PC-3 (cell line): ENCODE measurements around the gene CCDC197. TPM values are rescaled to one million over a fixed set of nuclear protein-coding genes. Genes with fewer than 3 reads are reported as not detected.

Experiments used
- ATAC-seq: fragments of 200-7000 bp; cut with Tn5 transposase; 2 replicates; pipeline ENCODE4 v1.9.1; 2020; ENCODE audit warnings: mild to moderate bottlenecking, moderate library complexity
- BruUV-seq: library from RNA; stranded (reverse); fragments of 400-500 nt; replicated peaks from 2 replicates; lab custom pipeline; 2021; lab: Mats Ljungman, UMichigan
- CTCF ChIA-PET: fragments of 300-600 bp; sonication (Branson Sonifier 250); formaldehyde crosslinking; loops from one replicate; lab custom pipeline; 2022; ENCODE audit warnings: antibody characterized with exemption; lab: Charles Lee
- POLR2A ChIA-PET: fragments of 300-600 bp; sonication (Branson Sonifier 250); formaldehyde crosslinking; loops from one replicate; lab custom pipeline; 2022; ENCODE audit warnings: antibody characterized with exemption; ENCODE audit not compliant: unreplicated experiment; lab: Charles Lee
- DNase-seq: peaks from one replicate; pipeline ENCODE4 v3.0.0-alpha.2; 2015
- H2AFZ ChIP-seq: fragments of 300-600 bp; sonication (generic); 2 replicates; pipeline ENCODE4 v1.6.0; 2016; ENCODE audit warnings: antibody characterized with exemption, low read length
- H3F3A ChIP-seq: fragments of 300-600 bp; sonication (generic); one replicate; pipeline ENCODE4 v1.6.0; 2017; ENCODE audit warnings: antibody characterized with exemption, low read length, control low read depth, mild to moderate bottlenecking; ENCODE audit not compliant: unreplicated experiment
- H3K27ac ChIP-seq: fragments of 300-600 bp; sonication (generic); 2 replicates; pipeline ENCODE4 v1.5.1; 2016; ENCODE audit warnings: mild to moderate bottlenecking, low read length
- H3K27me3 ChIP-seq: fragments of 300-600 bp; sonication (generic); 2 replicates; pipeline ENCODE4 v1.6.1; 2016; ENCODE audit warnings: low read length, mixed read lengths
- H3K36me3 ChIP-seq: fragments of 300-600 bp; sonication (generic); 2 replicates; pipeline ENCODE4 v1.6.1; 2016; ENCODE audit warnings: low read depth, mixed run types, low read length, mixed read lengths
- H3K4me1 ChIP-seq: fragments of 300-600 bp; sonication (generic); 2 replicates; pipeline ENCODE4 v1.5.1; 2016; ENCODE audit warnings: low read length; ENCODE audit not compliant: insufficient read depth
- H3K4me2 ChIP-seq: fragments of 300-600 bp; sonication (generic); 2 replicates; pipeline ENCODE4 v1.6.0; 2016; ENCODE audit warnings: low read length
- H3K4me3 ChIP-seq: fragments of 300-600 bp; sonication (generic); 2 replicates; pipeline ENCODE4 v1.5.1; 2016; ENCODE audit warnings: mild to moderate bottlenecking, low read length, mixed read lengths
- H3K79me2 ChIP-seq: fragments of 300-600 bp; sonication (generic); 2 replicates; pipeline ENCODE4 v1.6.1; 2017; ENCODE audit warnings: low read length, mixed read lengths
- H3K9ac ChIP-seq: fragments of 300-600 bp; sonication (generic); 2 replicates; pipeline ENCODE4 v1.6.0; 2016; ENCODE audit warnings: mild to moderate bottlenecking, low read length
- H3K9me2 ChIP-seq: fragments of 300-600 bp; sonication (generic); replicated peaks from 2 replicates; pipeline ENCODE4 v1.6.1; 2016; ENCODE audit warnings: mixed run types, low read length, mixed read lengths
- H3K9me3 ChIP-seq: fragments of 300-600 bp; sonication (generic); 2 replicates; pipeline ENCODE4 v1.6.1; 2016; ENCODE audit warnings: low read length, mixed read lengths
- H4K20me1 ChIP-seq: fragments of 300-600 bp; sonication (generic); 2 replicates; pipeline ENCODE4 v1.6.1; 2016; ENCODE audit warnings: low read length, mixed read lengths
- CTCF ChIP-seq: fragments of 300-600 bp; sonication (generic); conservative IDR thresholded peaks from 2 replicates; pipeline ENCODE4 v1.5.1; 2017; ENCODE audit warnings: antibody characterized with exemption, low read depth, mild to moderate bottlenecking, low read length
- EZH2 ChIP-seq: fragments of 300-600 bp; sonication (generic); IDR thresholded peaks from one replicate; pipeline ENCODE4 v1.6.1; 2017; ENCODE audit warnings: antibody characterized with exemption, mild to moderate bottlenecking, low read length; ENCODE audit not compliant: unreplicated experiment
- EZH2phosphoT487 ChIP-seq: fragments of 300-600 bp; sonication (generic); IDR thresholded peaks from 2 replicates; pipeline ENCODE4 v1.6.1; 2018; ENCODE audit warnings: mild to moderate bottlenecking, antibody characterized with exemption, low read length, borderline replicate concordance
- intact Hi-C: fragments of 100-400 bp; cut with micrococcal nuclease; formaldehyde crosslinking; loops from 2 replicates; pipeline ENCODE4 v1.9.0; 2023
- total RNA-seq: library from RNA; depleted of rRNA; stranded (reverse); fragments of >200 nt; gene quantifications from 2 replicates; pipeline ENCODE4 v1.2.3, GENCODE V29; 2014

The CCDC197 gene
- total RNA-seq, 1 experiment from 2014 or later = not detected

GRCh38 chr14:94019329-94019728 is 22.2 kb downstream of the CCDC197 start:
- BruUV-seq = no TSS peak
- Histone ChIP-seq H3K27me3 (no peaks in the 10 kb centered on the region), H2AFZ (no peak overlapping the region), H3K4me3 (no peak overlapping the region), H4K20me1 (no peaks in the 10 kb centered on the region), H3K4me2 (no peak overlapping the region), H3F3A (no peaks in the 10 kb centered on the region), H3K36me3 (no peaks in the 10 kb centered on the region), H3K27ac (no peak overlapping the region), H3K9me3 (no peaks in the 10 kb centered on the region), H3K79me2 (no peaks in the 10 kb centered on the region), H3K4me1 (peaks cover 17% of the 10 kb centered on the region), H3K9ac (no peak overlapping the region), H3K9me2 (no peaks in the 10 kb centered on the region)
- CTCF ChIA-PET = no interaction called here
- POLR2A ChIA-PET = no interaction called here
- ATAC-seq (no peak; the same call in 1 of the 2 replicates), DNase-seq (peak; percentile 59)
- intact Hi-C loops = no loop called here
- no peak for TF ChIP-seq CTCF
- no peak for TF ChIP-seq EZH2
- TF ChIP-seq EZH2phosphoT487 = no peak

- Histone ChIP-seq H2AFZ (no peak overlapping the region), H3K36me3 (no peaks in the 10 kb centered on the region), H3K4me2 (no peak overlapping the region), H3F3A (no peaks in the 10 kb centered on the region), H3K9me2 (no peaks in the 10 kb centered on the region), H3K27me3 (no peaks in the 10 kb centered on the region), H3K9me3 (no peaks in the 10 kb centered on the region), H4K20me1 (no peaks in the 10 kb centered on the region), H3K9ac (no peak overlapping the region), H3K4me3 (no peak overlapping the region), H3K27ac (no peak overlapping the region), H3K4me1 (peaks cover 23% of the 10 kb centered on the region), H3K79me2 (no peaks in the 10 kb centered on the region)
- intact Hi-C loops = no loop called here
- ChIA-PET POLR2A (interaction anchor here (0.5 kb wide), 1 partner anchor 61 kb away, joined by 3 read pairs; the partner anchor contains the start of genes DDX24 and IFI27L1), CTCF (no interaction called here)
- TF ChIP-seq EZH2phosphoT487 = no peak
- no peak for TF ChIP-seq EZH2
- TF ChIP-seq CTCF = no peak
- no peak for DNase-seq
- no peak for ATAC-seq
- BruUV-seq = no TSS peak
These were observed 23.2 kb downstream of the CCDC197 start for GRCh38 chr14:94020267-94020666.

- Histone ChIP-seq H3F3A (no peaks in the 10 kb centered on the region), H3K27me3 (no peaks in the 10 kb centered on the region), H3K9ac (no peak overlapping the region), H3K36me3 (no peaks in the 10 kb centered on the region), H3K79me2 (no peaks in the 10 kb centered on the region), H3K4me1 (peaks cover 28% of the 10 kb centered on the region), H3K27ac (no peak overlapping the region), H3K4me3 (no peak overlapping the region), H4K20me1 (no peaks in the 10 kb centered on the region), H3K9me3 (no peaks in the 10 kb centered on the region), H3K9me2 (no peaks in the 10 kb centered on the region), H3K4me2 (no peak overlapping the region), H2AFZ (no peak overlapping the region)
- intact Hi-C loops = no loop called here
- peak; percentile 48 for ATAC-seq
- CTCF ChIA-PET = interaction anchor here (0.6 kb wide), 1 partner anchor 9 kb away, joined by 3 read pairs; no protein-coding TSS in a partner anchor
- no TSS peak for BruUV-seq
- TF ChIP-seq CTCF (no peak), EZH2 (no peak), EZH2phosphoT487 (no peak)
- peak; percentile 54 for DNase-seq
- POLR2A ChIA-PET = no interaction called here
These were observed 23.9 kb downstream of the CCDC197 start for GRCh38 chr14:94021001-94021400.
